ENCODE data around the gene DIO3. TPM values are rescaled to one million over a fixed set of nuclear protein-coding genes. Genes with fewer than 3 reads are reported as not detected.

The DIO3 gene
- total and polyA plus RNA-seq, 2 of the 13 experiments (the other 11 are each of a cell fraction or from before 2014, with no cell fraction given): not detected

GRCh38 chr14:101540481-101541462, 20.5 kb upstream of the DIO3 start (continued):
- TF ChIP-seq PRDM15 (CRISPR knock-in tag; IDR thresholded peaks at IDR 0.05): no peak

DNA sequence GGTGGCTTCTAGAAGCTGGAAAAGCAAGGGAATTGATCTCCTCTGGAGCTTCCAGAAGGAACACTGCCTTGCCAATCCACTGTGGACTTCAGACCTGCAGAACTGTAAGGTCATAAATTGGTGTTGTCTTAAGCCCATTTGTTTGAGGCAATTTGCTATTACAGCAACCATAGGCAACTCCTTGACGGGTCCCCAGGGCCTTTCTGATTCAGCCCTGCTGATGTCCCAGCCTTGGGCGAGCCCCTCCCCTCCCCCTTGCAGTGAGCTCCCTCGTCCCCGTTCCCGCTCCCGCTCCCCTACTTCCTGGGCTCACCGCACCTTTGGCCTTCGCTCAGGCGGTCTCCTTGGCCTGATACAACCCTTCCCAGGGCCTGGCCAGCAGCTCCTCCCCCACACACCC, 18.9 kb upstream of the DIO3 start:
- peaks cover 6 to 16% of the 10 kb centered on the region in 2 experiments; a peak in 3 of 5 replicates for H3K27me3 ChIP-seq (ENCODE audit: control insufficient read depth in 1 of 2, insufficient read depth in 2 of 2, low read length in 2 of 2)
- H3K79me2 ChIP-seq (ENCODE audit: insufficient read depth, low read length): no peaks in the 10 kb centered on the region
- no peak overlapping the region for H3K4me2 ChIP-seq (ENCODE audit: low read depth, low read length)
- DNase-seq (ENCODE audit: low spot score): no peak
- H3K4me1 ChIP-seq (ENCODE audit: insufficient read depth, low read length): no peaks in the 10 kb centered on the region
- WGBS (ENCODE audit: low lambda C conversion rate): 52% methylated on average over 9 of the region's 9 CpGs
- ATAC-seq: no peak
- H2AFZ ChIP-seq (ENCODE audit: low read length): no peak overlapping the region
- ChIA-PET POLR2A (no interaction called here), CTCF (ENCODE audit: low intra/inter-chr PET ratio, low total read pairs) (no interaction called here)
- H3K36me3 ChIP-seq (replicated peaks in 1 of 2; ENCODE audit: control insufficient read depth in 1 of 2, insufficient read depth in 2 of 2, low read length in 2 of 2): no peaks in the 10 kb centered on the region
- TF ChIP-seq CBX2 (IDR thresholded peaks at IDR 0.05; ENCODE audit: low read depth, low read length): no peak
- no peak for TF ChIP-seq CBX2 (CRISPR knock-in tag; IDR thresholded peaks at IDR 0.05; ENCODE audit: low read depth)
- no peak overlapping the region for H3K27ac ChIP-seq (ENCODE audit: extremely low read length, insufficient read depth, low read length)
- in situ Hi-C loops (cut with HindIII; ENCODE audit: extremely low pct_ligation_motif_present, low pct_unique_long_range_greater_than_20kb): no loop called here
- H3K9me3 ChIP-seq (ENCODE audit: low read length): no peaks in the 10 kb centered on the region
- no peak for FAIRE-seq
- H3K4me3 ChIP-seq (replicated peaks in 1 of 3; ENCODE audit: insufficient read depth in 1 of 3, low read depth in 2 of 3, low read length in 3 of 3): no peak overlapping the region
- H3K9ac ChIP-seq (ENCODE audit: insufficient read depth, low read depth, low read length): no peak overlapping the region
- intact Hi-C loops (cut with micrococcal nuclease; ENCODE audit: unreplicated experiment): no loop called here
- BruUV-seq (replicated peaks): no TSS peak
- H4K20me1 ChIP-seq (ENCODE audit: insufficient read depth, low read length): no peaks in the 10 kb centered on the region
